ENCODE measurements around the gene NCS1.

Gene NCS1

GRCh38 chr9:130196643-130197042, 24.4 kb downstream of the NCS1 start:
- DNase-seq: peak; percentile 76

- DNase-seq: no peak
Observed at GRCh38 chr9:130197386-130197785, 25.2 kb downstream of the NCS1 start.

DNA sequence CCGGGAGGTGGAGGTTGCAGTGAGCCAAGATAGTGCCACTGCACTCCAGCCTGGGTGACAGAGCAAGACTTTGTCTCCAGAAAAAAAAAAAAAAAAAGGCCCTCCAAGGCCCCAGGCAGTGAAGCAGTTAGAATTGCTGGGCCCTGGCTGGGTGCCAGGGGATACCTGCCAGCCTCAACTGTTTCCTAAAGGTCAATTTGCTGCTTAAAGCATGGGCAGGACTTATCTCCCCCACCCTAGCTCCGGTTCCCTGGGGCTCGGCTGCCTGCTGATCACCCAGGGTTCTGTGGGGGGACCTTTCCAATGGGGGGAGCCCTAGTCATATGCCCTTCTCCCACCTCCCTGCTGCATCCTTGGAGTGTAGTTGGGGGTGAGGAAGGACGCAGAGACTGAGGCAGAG, 25.7 kb downstream of the NCS1 start:
- peak; percentile 66 for DNase-seq

DNA sequence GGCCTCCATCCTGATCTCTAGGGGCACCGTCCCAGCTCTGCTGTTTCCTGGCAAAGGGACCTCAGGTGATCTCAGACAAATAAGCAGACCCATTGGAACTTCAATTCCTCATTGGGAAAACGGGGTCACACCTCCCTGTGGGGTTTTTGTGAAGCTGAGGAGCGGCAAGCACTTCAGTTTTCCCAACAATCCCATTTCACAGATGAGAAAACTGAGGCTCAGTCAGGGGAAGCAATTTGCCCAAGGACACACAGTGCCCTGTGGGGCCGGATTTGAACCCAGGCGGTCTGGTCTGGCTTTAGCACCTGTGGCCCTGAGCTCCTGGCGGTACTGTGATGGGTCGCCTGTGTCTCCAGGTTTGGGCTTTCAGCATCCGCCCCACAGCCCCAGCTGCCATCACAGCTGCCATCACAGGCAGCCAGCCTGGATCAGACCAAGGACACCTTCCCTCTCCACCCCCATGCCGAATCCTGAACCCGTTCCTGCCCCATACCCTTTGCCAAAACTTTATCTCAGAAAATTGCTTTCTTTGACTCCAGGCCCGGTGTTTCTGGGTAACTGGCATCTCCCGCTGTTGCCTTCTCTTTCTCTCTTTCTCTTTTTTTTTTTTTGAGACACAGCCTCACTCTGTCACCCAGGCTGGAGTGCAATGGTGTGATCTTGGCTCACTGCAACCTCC, 26.4 kb downstream of the NCS1 start:
- no peak for DNase-seq

- peak; percentile 20 for DNase-seq
Observed at GRCh38 chr9:130199605-130200004, 27.4 kb downstream of the NCS1 start.

DNA sequence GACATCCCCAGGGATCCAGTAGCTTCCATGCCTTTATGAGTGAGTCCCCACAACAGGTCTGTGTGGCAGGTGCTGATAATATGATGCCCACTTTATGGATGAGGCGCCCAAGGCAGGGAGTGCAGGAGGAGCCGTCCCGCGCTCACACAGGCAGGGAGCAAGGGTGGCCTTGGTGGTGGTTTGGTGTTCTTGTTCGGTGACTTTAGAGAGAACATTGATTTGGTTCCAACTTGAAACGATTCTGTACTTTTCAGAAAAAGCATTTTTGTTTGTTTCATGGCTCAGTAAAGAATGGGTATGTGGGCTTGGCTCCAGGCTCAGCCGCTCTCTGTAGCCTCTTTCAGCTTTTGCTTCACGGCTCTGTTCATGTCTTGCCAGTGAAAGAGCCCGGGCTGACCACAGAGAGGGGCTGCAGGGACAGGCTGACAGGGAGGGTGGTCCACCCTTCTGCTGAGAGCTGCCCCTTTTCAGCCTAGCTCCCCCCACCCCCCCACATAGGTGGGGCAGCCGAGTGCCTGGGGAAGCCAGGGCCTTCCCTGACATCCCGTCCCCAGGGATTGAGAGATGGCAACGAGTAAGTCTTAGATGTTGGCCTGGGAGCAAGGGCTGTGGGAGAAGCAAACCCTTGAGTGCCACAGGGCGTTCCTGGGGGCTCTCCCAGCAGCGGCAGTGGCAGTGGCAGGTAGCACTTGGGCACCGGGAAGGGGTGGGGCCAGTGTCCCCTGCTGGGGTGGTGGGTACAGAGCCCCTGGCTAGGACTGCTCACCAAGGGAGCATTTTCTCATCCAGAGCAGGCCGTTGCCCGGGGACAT, 28.0 kb downstream of the NCS1 start:
- no peak for DNase-seq

- DNase-seq: no peak
Observed at GRCh38 chr9:130201399-130201873, 29.2 kb downstream of the NCS1 start.

DNA sequence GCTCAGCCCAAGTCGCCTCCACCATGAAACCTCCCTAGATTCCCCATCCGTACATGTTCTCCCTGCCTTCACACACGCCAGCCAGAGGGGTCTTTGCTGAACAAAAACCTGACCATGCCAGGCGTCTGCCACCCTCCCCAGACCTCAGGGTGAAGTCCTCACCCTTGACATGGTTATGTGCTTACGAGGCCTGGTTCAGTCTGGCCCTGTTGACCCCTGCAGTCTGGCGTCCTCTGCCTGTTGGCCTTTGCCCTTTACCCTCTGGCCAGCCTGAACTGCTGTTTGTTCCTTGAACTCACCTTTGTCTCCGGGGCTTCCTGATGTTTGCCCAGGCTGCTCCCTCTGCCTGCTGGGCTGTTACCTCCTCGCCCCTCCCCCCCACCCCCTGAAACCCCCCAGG, 29.8 kb downstream of the NCS1 start:
- no peak for DNase-seq

DNA sequence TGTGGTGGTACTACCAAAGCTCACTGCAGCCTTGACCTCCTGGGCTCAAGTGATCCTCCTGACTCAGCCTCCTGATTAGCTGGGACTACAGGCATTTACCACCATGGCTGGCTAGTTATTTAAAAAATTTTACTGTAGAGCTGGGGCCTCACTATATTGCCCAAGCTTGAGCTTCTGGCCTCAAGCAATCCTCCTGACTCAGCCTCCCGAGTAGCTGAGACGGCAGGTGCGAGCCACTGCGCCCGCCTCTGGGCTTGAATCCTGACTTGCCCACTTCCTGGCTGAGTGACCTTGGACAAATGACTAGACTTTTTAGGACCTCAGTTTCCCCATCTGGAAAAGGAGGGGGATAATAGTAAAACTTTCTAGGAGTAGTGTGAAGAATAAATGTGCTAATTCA, 32.1 kb downstream of the NCS1 start:
- DNase-seq: no peak

GRCh38 chr9:130204959-130205358, 32.8 kb downstream of the NCS1 start:
- DNase-seq: no peak

DNA sequence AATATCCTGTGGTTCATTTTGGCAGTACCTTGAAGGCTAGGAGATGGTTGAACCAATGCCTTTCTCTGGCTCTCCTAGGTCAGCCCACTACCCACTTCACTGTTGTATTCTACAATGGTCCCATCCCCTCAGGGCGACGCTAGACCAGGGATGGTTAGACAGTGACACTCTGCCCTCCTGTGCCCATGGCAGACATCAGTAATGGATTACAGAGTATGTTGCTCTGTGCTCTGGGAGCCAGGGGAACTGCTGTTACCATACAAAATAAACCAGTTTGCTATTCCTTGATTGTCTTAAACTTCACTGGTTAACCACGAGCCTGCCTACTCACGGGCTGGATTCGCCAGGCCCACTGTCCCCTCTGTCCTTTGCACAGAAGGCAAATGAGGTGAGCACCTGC, 33.7 kb downstream of the NCS1 start:
- no peak for DNase-seq

DNA sequence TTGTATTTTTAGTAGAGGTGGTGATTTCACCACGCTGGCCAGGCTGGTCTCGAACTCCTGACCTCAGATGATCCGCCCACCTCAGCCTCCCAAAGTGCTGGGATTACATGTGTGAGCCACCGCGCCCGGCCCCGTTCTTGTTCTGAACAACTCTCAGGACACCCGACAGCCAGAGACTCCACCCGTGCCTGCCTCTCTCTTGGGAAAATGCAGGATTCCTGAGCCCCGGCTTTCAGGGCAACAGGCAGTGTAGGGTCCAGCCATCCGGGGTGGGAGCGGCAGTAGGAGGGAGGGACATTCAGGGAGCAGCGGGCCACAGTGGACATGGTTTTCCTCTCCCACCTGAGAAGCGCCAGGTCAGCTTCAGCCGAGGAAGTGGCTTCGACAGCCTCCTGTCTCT, 34.4 kb downstream of the NCS1 start:
- DNase-seq: no peak

DNA sequence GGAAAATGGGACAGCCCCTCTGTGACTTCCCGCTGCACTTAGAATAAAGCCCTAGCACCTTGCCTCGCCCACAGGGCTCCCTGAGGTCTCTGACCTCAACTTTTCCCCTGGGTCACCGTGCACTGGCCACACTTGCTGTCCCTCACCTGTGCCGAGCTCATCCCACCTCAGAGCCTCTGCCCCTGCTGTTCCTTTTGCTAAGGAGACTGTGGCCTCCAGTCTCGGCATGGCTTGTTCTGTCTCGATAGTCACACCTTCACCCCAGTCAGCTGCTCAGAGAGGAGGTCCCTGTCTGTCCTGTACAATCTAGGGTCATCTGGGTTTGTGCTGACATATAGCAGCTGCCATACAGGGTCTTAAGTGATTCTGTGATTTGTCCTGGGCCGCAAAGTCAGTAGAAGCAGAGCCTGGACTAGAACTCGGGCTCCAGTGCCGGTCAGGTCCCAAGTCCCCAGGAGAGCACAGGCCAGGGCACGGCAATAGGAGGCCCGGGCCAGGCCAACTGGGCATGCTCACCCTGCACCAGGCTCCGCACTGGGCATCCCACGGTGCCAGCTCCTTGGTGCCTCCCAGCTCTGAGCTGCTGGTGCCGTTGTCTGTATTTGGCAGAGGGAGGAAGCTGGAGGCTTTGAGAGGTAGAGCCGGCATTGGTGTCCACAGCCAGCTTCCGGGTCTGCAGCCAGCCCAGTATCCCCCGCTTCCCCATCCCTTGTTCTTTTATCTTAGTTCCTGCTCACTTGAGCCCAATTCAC, 35.2 kb downstream of the NCS1 start:
- DNase-seq: no peak

GRCh38 chr9:130208600-130209347, 36.6 kb downstream of the NCS1 start:
- no peak for DNase-seq

DNA sequence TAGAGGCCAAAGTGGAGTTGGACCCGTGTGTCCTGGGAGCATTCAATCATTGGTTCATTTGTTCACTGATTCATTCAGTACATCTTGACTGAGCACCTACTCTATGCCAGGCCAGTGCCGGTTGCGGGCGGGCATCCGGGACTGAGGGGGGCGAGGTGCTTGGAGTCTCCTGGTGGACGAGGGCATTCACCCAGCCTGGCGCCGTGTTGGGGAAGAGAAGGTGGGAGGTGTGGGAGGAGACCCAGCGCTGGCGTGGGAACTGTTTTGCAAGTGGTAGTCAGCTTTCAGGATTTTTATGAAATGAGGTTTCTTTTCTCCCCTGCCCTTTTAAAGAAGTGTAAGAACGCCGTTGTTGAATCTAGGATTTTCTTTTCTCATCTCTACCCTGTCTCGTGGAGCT, 37.2 kb downstream of the NCS1 start:
- DNase-seq: no peak

DNA sequence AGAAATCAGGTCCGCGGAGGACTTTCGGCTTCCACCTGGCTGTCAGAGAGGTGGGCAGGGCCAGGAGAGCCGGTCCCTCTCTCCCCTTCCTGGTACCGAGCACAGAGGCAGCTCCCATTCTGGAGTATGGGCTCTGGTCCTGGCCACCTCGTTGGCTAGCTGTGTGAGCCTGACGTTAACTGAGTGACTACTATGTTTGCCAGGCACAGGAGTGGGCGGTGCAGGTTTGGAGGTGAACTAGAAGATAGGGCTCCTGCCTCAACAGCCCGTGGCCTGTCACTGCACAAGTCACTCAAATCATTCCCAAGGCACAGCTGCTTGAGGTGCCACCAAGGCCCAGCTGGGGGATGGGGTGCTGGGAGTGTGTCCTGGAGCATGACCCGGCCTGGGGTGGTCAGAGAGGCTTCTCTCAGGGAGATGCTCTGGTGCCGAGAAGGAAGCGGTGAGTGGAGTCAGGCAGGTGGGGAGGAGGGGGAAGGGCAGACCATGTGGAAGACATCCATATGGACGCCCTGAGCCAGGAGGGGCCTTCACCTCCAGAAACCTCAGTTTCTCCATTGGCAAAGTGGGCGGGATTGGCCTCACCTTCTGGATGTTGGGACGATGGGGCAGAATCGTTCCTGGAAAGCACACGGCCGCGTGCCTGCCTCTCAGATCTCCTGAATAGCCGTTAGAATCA, 39.5 kb downstream of the NCS1 start:
- DNase-seq: no peak

GRCh38 chr9:130212543-130213297, 40.5 kb downstream of the NCS1 start:
- DNase-seq: no peak

DNA sequence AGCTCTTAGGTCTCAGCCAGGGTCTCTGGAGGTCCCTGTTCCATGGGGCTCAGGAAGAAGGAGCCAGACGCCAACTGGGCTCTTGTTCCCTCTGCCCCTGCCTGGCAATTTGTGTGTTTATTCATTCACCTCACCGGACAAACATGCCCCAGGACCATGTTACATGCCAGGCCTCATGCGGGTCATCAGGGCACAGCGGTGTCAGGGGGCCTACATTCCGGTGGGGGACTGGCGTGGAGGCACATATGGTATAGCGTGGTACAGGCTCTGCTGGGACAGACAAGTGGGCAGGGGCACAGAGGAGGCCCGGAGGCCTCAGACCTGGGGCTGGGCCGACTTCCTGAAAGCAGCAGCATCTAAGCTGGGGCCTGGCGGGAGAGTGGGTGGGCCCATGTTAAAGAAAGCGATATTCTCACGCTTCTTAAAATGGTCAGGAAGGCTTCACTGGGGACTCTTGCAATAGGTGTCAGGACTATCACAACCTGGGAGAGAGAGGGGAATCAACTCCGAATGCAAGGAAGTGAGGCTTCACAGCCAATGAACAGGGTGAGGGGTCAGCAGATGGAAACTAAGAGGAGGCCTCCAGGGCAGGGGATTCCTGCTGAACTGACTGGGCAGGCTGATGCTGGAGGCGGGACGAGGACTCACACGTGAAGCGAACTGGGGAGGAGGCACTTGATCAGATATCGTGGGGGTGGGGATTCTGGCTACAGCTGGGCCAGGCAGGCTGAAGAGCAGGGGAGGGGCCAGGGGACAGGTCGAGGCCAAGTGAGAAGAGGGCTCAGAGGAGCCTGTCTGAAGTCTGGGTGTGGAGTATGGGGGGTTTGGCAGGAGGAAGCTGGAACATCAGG, 41.9 kb downstream of the NCS1 start:
- no peak for DNase-seq

GRCh38 chr9:130214776-130215340, 42.7 kb downstream of the NCS1 start:
- DNase-seq: no peak
